GM12892 (cell line): Measurements from ENCODE around the gene CAMSAP3.

Source experiments
- POLR2A ChIP-seq: IDR thresholded peaks from 2 replicates; pipeline ENCODE4 v1.6.1; 2011; ENCODE audit warnings: low read depth, low read length, control low read depth
- POLR2AphosphoS5 ChIP-seq: IDR thresholded peaks from 2 replicates; pipeline ENCODE4 v1.6.1; 2011; ENCODE audit warnings: low read depth, low read length, control low read depth
- TAF1 ChIP-seq: IDR thresholded peaks from 2 replicates; pipeline ENCODE4 v1.6.1; 2011; ENCODE audit warnings: low read depth, mild to moderate bottlenecking, control low read depth, low read length, borderline replicate concordance

DNA sequence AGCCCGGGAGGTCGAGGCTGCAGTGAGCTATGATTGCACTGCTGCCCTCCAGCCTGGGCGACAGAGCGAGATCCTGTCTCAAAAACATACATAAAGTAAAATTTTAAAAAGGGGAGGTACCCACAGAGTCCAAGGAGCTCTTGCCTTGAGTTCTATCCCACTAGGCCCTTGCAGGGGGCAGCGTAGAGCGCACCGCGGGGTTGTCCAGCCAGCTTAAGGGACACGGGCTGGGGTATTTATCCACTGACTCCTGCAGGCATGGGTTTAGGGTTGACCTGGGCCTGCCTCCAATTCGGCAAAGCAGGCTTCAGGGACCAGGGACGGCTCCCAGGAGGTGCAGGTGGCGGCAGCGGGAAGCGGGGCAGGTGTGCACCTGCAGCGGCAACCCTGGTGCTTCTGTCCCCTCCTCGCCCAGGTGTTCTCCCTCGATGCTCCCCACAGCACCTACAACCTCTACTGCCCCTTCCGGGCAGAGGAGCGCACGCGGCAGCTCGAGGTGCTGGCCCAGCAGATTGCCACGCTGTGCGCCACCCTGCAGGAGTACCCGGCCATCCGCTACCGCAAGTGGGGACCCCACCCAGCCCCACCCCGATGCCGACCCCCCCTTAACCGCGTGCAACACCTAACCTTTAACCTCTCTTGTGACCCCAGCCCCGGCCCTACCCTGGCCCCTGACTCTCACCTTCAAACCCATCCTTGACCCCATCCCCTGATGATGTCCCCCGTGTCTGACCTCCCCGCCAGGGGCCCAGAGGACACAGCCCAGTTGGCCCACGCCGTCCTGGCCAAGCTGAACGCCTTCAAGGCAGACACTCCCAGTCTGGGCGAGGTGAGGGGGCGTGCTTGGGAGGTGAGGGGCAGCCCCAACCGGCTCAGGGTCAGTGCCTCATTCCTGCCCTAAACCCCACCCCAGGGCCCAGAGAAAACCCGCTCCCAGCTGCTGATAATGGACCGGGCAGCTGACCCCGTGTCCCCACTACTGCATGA is 45.9 kb downstream of the CAMSAP3 start:
- TF ChIP-seq TAF1 = no peak
- TF ChIP-seq POLR2A = no peak
- TF ChIP-seq POLR2AphosphoS5 = no peak
